ENCODE results near the gene ANKS6. TPM values are rescaled to one million over a fixed set of nuclear protein-coding genes. Genes with fewer than 3 reads are reported as not detected.

The ANKS6 gene
- total RNA-seq, 1 donor from 2014 or later: 26.7 TPM

GRCh38 chr9:98790842-98791607 is 5.3 kb downstream of the ANKS6 start:
- no peaks in the 10 kb centered on the region for H3K9me3 ChIP-seq
- ATAC-seq: peak; percentile 96
- H3K27ac ChIP-seq: peak overlapping the region; percentile 25
- intact Hi-C loops (cut with DNase I): no loop called here
- peak; percentile 89 for DNase-seq
- peaks cover 21% of the 10 kb centered on the region for H3K4me1 ChIP-seq
- peak; percentile 99 for TF ChIP-seq CTCF (IDR thresholded peaks at IDR 0.05)
- H3K27me3 ChIP-seq: no peaks in the 10 kb centered on the region
- no peak overlapping the region for H3K4me3 ChIP-seq
- peaks cover 6% of the 10 kb centered on the region for H3K36me3 ChIP-seq

- Histone ChIP-seq H3K4me3 (no peak overlapping the region), H3K27ac (no peak overlapping the region), H3K9me3 (no peaks in the 10 kb centered on the region), H3K36me3 (peaks cover 6% of the 10 kb centered on the region), H3K4me1 (peaks cover 15% of the 10 kb centered on the region), H3K27me3 (no peaks in the 10 kb centered on the region)
- no peak for TF ChIP-seq CTCF (IDR thresholded peaks at IDR 0.05)
- DNase-seq (no peak), ATAC-seq (no peak)
- intact Hi-C loops (cut with DNase I): no loop called here
Observed at GRCh38 chr9:98790134-98790841, 6.1 kb downstream of the ANKS6 start.

DNA sequence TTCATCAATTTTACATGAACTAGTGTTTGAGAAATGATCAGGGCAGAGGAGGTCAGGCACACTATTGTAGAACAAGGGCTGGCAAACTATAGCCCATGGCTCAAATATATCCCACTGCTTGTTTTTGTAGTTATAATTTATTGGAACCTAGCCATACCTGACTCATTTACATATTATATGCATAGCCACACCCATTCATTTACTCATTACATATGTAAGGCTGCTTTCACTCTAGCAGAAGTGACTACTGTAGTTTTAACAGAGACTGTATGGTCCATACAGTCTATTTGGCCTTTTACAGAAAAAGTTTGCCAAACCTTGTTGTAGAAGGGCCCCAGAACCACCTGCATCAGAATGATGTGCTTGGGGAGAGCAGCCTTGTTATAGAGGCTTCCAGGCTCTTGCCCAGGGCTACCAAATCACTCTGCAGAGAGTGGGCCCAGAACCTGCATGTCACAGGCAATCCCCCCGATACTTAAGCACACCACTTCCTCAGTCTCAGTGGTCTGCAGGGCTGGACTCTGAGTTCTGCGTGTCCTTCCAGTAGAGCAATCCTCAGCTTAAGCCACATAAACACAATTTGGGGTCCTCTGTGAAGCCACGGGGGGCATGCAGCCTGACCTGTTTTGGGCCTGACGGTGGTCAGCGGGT is 6.7 kb downstream of the ANKS6 start:
- TF ChIP-seq CTCF (IDR thresholded peaks at IDR 0.05): no peak
- Histone ChIP-seq H3K4me3 (no peak overlapping the region), H3K9me3 (no peaks in the 10 kb centered on the region), H3K36me3 (peaks cover 6% of the 10 kb centered on the region), H3K27me3 (no peaks in the 10 kb centered on the region), H3K4me1 (peaks cover 13% of the 10 kb centered on the region), H3K27ac (no peak overlapping the region)
- ATAC-seq: no peak
- intact Hi-C loops (cut with DNase I): no loop called here
- DNase-seq: no peak

- no peak overlapping the region for H3K4me3 ChIP-seq
- DNase-seq: no peak
- intact Hi-C loops (cut with DNase I): no loop called here
- no peak for TF ChIP-seq CTCF (IDR thresholded peaks at IDR 0.05)
- no peaks in the 10 kb centered on the region for H3K9me3 ChIP-seq
- peaks cover 6% of the 10 kb centered on the region for H3K36me3 ChIP-seq
- ATAC-seq: no peak
- H3K4me1 ChIP-seq: peaks cover 13% of the 10 kb centered on the region
- no peaks in the 10 kb centered on the region for H3K27me3 ChIP-seq
- no peak overlapping the region for H3K27ac ChIP-seq
Observed at GRCh38 chr9:98787766-98788335, 8.5 kb downstream of the ANKS6 start.

- Histone ChIP-seq H3K27me3 (no peaks in the 10 kb centered on the region), H3K4me1 (peaks cover 13% of the 10 kb centered on the region), H3K36me3 (peaks cover 6% of the 10 kb centered on the region), H3K4me3 (no peak overlapping the region), H3K9me3 (no peaks in the 10 kb centered on the region), H3K27ac (no peak overlapping the region)
- DNase-seq (no peak), ATAC-seq (peak; percentile 12)
- no peak for TF ChIP-seq CTCF (IDR thresholded peaks at IDR 0.05)
- intact Hi-C loops (cut with DNase I): no loop called here
Observed at GRCh38 chr9:98786750-98787510, 9.4 kb downstream of the ANKS6 start.

Measured in upper lobe of right lung (tissue), 1 donor.